Measurements from ENCODE around the gene ACE.
"Not testable (repeated sequence)": the region's sequence is repeated elsewhere in the genome, so short reads cannot be mapped to it uniquely, and the experiment has no call there.

ACE gene

DNA sequence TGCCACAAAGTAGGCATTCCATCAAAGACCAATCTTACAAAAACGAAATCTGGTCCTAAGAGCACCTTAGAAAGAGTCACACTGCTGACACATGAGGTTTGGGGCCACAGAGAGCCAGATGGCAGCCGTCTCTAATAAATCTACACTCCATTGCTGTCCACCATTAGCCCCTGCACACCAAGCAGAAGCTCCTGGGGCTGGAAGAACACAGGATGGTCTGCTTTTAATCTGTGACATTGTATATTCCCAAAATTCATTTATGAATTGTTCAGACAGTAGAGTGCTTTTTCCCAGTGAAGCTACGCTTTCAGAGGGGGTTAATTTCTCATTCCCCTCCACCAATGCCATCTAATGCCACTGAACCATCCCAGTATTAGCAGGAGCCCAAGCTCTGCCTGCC lies 32.4 kb upstream of the ACE start:
- DNase-seq: no peak

DNA sequence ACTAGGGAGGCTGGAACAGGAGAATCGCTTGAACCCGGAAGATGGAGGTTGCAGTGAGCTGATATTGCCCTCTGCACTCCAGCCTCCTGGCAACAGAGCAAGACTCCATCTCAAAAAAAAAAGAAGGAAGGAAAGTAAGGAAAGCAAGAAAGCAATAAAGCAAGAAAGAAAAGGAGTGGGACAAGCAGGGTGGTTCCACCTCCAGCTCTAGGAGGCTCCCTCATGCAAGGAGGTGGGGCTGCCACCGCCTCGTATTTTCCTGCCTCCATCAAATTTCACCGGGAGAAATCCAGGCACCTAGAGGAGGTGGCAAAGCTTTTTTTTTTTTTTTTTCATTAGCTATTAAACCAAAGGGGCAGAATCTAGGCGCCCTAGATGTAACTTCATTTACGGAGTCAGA lies 31.8 kb upstream of the ACE start:
- DNase-seq: peak in 1 of 2 experiments; percentile 32

DNA sequence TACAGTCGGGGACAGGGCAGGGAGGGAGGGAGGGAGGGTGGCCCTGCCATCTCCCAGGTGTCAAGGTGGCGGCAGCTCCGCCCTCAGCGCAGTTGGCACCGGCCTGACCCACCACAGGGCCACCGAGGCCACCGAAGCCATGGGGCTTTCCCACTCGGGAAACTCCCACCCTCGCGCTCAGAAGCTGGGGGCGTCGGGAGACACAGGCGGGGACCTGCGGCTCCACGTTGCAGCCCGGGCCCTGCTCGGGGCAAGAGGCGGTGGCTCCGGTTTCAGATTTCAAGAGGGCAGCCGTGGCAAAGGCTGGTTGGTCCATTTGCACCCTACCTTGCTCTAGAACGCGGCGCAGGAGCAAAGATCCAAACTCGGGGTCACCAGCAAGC lies 31.3 kb upstream of the ACE start:
- DNase-seq: peak; percentile 57 to 65

DNA sequence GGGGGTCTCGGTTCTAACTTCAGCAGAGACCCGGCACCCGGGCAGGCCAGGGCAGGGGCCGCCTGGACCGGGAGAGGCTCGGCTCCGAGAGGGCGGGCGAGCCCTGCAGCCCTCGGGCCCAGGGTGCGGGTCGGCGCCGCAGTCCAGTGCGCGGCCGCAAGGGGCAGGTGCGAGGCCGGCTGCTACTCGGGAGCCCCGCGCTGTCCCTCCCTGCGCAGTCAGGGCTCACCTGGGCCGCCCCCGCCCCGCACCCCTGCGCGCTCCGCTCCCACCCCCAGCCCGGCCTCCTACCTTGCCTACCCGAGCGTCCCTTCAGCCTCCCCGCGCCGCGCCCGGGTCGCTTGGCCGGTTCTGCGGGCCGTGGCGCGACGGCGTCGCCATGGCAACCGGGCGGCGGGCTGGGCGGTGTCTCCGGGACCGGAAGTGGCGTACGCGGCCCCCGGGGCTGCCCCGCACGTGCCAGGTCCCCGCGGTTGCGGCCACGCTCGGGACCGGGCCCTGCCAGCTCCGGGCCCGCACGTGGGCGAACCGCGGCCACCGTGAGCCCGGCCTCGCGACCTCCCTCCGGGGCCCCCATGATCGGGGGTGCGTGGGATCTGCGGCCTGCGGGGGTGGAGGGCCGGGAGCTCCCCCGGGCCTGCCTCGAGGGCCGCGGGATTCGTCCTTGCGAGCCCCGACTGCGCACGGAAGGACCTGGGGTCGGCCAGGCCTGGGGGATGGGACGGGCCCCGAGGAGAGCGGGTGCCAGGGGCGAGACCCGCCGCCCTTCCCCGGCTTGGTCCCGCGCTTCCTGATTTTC lies 30.7 kb upstream of the ACE start, which contains the start of gene CYB561:
TSS of gene CYB561 (minus strand) at position 353 of the 799 bp plus-strand sequence. CDS start 8,759 bp downstream, outside the sequence.
- DNase-seq: peak; percentile 79 to 88

DNA sequence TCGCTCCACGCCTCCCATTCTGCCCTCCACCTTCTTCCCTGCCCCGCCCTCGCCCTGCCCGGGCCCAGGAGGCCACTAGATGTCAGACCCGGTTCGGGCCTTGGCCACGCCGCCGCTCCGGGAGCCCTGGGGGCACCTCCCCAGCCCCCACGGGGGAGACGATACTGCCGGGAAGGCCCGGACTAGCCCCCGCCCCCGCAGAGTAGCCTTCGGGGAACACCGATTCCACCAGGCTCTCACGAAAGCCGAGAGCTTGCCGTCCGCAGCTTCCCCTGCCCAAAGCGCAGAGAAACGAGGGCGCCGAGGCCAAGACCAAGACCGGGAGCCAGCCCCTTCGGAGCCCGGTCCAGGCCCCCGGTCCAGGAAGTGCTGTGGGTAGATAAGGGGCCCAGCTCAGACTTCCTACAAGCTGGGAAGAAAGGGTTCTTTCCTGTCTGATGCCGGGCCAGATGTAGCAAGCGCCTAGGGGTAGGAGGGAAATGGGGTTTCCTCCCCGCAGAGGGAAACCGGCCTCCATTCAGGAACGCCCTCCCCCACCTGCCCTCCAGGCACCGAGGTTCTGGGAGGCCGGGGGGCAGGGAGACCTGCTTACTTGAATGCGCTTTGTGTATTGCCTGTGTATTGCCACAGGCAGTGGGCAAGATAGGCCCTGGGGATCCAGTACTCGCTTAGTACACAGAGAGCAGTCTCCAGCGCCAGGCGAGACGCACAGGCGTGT lies 29.9 kb upstream of the ACE start:
- DNase-seq: peak; percentile 76 to 91

DNA sequence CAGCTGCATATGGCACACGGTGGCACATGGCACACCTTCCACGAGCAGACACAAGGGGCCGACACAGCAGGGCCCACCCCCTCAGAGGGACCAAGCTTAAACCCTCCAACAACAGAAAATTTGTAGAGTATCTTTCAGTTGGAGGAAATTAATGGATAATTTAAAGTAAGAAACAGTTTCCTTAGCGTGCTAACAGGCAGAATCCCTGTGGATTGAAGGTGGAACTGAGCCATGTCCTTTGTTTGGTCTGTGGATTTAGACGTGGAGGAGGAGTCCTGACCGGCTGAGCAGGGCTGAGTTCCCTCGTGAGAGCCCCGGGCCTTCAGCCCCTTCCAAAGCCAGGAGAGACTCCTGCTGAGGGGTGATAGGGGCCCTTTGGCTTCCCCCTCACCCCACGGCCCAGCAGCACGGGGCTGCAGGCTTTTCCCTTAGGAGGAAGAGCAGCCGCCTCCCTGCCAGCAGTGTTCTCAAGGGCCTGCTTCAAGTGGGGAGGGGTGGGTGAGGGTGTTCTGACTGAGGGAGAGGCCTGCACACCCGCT lies 29.3 kb upstream of the ACE start:
- peak; percentile 80 to 89 for DNase-seq

DNA sequence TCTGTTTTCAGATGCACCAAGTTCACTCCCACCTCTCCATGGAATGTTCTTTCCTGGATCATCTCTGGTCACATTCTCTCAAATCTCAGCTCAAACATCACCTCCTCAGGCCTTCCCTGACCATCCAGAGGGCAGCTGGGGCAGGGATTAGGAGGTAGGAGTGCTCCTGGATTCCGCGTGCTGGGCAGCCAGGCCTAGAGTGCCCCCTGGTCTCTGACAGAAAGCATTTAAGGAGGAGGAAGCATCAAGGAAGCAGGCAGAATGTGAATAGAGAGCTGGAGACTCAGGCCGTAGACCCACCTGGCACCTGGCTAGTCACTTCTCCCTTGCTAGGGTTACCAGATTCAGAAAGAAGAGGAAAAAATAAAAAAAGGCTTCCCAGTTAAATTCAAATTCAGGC lies 28.2 kb upstream of the ACE start:
- DNase-seq: no peak

DNA sequence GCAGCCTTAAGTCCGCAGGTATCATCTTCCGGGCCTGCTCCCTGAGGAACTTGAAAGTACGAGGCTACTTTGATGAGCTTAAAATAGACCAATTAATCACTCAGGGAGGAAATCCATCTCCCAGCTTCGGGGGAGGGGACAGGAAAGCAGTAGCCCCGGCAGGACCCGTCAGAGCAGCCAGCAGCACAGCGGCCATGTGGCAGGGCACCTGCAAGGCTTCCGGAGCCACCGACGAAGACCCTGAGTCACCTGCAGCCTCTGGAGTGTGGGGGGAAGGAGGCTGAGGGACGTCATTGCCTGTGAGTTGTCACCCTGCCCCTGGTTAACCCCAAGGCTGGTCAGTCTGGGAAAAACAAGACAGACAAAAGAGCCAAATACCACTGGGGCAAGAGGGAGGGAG lies 26.3 kb upstream of the ACE start:
- no peak for DNase-seq

DNA sequence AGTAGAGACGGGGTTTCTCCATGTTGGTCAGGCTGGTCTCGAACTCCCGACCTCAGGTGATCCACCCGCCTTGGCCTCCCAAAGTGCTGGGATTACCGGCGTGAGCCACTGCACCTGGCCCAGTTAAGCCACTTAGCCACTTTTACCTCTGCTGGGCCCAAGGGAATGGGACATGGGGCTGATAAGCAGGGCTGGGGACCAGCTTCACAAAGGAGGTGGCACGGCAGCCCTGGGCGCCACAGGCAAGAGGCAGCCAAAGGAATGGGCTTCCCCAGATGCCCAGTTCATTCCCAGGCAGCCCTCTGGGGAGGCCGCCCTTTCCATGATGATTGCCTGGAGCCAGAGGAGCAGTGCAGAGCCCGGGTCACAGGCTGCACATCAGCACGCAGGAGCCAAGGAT lies 25.7 kb upstream of the ACE start:
- no peak for DNase-seq

DNA sequence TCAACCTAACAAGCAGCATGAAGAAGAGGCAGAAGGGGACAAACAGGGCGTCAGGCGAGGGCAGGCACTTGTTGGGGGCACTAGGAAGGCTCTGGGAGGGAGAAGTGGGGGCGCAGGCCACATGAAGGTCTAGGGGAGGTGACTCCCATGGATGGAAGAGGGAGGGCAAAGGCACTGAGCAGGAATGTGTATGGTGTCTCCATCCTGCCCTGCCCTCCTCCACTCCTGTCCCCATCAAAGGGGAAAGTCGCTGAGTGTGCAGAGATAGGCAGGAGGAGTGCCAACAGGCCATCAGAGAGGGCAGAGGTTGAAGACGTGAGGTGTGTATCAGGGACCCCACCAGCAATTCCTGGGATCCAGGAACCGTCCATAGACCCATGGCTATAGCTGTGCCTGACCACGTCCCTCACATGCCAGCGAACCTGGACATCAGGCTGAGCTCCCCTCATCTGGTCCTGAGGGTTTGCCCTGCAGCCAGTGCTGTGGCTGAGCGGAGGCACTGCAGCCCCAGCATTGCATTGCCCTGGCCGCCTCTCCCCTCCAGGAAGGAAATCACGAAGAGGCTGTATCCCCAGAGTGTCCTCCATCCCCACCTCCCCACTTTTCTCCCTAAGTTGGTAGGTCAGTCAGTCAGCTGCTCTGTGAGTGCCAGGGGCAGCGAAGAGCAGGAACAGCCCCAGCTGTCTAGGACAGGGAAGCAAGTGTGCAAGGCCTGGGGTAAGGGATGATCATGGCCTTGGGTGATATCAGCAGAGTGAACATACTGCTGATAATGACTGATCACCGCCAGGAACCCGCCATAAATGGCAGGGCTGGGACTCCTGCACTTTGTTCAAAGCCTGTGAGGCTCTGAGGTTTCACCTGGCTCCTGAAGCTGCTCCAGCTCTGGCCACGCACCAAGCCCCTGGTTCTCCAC lies 24.6 kb upstream of the ACE start:
- DNase-seq: no peak

DNA sequence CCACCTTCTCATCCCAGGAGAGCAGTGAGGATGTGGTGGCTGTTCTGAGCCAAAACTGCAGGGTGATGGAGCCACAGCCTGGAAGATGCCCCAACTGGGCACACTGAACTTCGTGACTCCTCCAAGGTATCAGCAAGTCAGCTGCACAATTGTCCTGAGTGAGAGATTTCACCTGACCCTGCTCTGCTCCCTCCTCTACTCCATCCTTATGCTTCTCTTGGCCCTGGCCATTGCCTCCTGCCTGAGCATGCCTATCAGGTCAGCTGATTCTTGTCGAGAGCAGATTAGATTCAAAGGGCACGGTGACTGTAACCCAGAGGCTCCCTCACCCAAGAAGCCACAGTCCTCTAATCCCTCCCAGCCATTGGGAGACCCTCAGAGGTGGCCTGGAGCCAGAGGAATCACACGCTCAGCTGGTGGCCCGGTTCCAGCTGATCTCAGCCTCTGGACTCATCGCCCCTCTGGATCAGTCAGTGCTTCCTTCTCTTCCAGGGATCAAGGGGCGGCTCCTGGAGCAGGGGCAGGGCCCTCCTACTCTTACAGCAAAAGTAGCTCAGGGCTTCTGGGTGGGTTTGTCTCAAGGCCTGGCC lies 23.8 kb upstream of the ACE start:
- no peak for DNase-seq

DNA sequence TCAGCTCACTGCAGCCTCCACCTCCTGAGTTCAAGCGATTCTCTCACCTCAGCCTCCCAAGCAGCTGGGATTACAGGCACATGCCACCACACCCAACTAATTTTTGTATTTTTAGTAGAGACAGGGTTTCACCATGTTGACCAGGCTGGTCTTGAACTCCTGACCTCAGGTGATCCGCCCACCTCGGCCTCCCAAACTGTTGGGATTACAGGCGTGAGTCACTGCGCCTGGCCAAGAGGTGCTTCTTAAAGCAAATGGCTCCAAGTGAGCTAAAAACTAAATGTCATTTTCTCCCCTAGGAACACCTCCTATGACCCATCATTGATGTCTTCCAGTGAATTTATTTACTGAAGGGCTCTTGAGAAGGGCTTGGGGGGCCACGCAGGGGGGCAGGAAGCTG lies 22.5 kb upstream of the ACE start:
- DNase-seq: not testable (repeated sequence)

DNA sequence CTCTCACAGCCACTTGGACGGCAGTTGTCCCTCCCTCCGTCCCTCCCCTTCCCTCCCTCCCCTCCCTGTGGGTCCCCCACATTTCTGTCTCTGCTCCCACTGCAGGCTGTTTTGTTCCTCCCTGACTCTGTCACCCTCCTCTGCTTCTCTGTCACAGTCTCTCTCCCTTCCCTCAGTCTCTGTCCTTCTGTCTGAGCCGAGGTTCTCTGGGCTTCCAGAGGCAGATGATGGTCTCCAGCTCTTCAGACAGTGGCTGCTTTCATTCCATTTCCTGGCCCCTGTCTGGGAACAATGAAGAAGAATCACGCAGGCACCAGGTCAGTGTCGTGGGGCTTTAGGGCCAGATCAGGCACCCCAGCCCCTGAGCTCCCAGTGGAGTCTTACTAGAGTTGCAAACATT lies 21.9 kb upstream of the ACE start:
- no peak for DNase-seq

DNA sequence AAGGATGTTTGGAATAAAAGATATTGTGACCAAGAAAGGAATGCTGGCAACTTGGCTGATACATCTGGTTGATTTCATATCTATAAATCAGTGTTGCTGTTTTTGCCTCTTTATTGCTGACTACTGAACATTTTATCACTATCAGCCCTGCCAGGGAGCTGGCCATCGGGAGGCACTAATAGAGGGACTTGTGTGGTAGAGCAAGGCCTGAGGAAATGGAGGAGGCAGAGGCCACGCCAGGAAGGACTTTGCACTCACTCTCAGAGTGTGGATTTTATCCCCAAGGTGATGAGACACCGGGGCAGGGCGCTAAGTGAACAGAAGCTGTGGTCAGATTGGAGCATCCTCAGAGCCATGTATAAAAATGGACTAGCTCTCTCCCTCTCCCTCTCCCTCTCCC lies 21.4 kb upstream of the ACE start:
- no peak for DNase-seq

DNA sequence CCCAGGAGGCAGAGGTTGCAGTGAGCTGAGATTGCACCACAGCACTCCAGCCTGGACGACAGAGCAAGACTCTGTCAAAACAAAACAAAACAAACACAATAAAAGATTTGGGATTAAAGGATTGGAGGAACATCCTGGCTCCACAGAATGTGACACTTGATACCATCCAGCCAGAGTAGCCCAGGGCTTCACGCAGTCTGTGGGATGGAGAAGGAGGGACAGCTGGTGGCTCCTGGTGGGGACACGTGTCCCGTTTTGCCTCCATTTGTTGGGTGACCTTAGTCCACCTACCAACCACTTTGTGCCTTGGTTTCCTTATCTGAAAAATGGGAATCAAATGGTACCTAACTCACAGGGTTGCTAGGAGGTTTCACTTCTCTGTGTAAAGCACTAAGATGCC lies 18.4 kb upstream of the ACE start:
- no peak for DNase-seq

DNA sequence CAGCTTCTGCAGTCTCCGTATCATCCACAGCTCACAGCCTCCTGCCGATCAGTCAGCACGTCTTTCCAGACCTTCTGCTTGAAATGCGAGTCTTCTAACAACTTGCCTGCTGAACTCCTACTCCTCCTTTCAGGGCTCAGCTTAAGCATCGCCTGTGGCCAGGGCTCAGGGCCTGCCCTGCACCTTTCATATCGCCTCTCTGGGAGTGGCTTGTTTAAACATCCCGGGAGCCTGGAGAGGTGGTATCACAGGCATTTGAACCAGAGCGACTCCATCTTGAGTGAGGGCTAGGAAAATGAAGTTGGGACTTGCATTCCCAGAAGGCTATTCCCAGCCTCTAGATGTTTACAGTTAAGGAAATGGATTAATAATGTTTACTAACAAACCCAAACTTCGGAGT lies 16.8 kb upstream of the ACE start:
- no peak for DNase-seq

DNA sequence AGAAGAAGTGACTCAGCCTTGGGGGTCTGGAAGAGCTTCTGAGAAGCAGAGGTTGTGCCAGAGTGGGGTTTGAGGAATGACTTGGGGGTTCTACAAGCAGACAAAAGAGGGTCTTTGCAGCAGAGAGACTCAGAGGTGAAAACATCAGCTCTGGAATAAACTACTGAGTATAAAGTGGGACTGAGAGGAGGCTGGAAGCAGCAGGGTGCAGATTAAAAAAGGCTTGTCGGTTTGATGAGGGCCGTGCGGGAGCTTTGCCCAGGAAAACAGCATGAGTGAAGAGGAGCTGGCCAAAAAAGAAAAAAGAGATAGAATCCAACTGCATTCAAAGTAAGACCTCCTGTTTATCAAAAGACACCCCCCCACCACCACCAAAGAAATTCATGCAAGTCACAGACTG lies 13.1 kb upstream of the ACE start:
- DNase-seq: no peak

DNA sequence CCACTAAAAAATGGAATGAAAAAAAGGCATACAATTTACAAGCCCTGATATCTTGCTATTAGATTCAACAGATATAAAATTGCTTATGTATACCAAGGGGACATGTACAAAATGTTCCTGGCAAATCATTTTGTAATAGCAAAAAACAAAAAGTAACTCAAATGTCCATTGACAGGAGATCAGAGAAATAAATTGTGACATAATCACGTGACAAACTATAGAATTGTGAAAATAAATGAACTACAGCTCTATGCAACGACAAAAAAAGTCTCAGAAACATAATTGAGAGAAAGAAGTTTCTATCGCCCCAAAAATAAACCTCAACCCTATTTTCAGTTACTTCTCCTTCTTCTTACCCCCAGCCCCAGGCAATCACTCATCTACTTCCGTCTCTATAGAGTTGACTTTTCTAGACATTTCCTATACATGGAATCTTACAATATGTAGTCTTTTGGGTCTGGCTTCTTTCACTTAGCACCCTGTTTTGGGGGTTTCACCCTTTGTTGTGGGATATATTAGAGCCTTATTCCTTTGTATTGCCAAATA lies 12.1 kb upstream of the ACE start:
- DNase-seq: no peak

DNA sequence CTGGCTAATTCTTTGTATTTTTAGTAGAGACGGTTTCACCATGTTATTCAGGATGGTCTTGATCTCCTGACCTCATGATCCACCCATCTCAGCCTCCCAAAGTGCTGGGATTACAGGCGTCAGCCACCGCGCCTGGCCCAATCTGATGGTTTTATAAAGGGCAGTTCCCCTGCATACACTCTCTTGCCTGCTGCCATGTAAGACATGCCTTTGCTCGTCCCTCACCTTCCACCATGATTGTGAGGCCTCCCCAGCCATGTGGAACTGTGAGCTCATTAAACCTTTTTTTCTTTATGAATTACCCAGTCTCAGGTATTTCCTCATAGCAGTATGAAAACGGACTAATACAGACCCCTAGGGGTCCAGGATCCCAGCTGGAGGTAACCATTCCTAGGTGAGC lies 8.8 kb upstream of the ACE start:
- DNase-seq: not testable (repeated sequence)

DNA sequence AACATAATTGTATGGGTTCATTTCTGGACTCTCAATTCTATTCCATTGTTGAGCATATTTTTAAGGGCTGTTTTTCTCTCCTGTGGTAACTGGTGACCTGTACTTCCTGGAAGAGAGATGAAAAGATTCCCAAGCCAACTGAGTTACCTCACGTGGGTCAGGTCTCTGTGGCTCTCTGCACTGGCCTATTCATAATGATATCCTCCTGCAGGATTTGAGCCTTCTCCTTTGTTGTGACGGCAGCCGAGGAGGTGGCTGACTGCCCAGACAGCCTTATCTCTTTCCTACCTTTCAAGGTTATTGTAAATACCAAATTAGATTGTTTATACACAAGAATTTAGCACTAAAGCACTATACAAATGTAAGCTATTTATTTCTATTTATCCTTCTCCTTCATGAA lies 2.7 kb upstream of the ACE start:
- DNase-seq: peak in 1 of 2 experiments; percentile 17

DNA sequence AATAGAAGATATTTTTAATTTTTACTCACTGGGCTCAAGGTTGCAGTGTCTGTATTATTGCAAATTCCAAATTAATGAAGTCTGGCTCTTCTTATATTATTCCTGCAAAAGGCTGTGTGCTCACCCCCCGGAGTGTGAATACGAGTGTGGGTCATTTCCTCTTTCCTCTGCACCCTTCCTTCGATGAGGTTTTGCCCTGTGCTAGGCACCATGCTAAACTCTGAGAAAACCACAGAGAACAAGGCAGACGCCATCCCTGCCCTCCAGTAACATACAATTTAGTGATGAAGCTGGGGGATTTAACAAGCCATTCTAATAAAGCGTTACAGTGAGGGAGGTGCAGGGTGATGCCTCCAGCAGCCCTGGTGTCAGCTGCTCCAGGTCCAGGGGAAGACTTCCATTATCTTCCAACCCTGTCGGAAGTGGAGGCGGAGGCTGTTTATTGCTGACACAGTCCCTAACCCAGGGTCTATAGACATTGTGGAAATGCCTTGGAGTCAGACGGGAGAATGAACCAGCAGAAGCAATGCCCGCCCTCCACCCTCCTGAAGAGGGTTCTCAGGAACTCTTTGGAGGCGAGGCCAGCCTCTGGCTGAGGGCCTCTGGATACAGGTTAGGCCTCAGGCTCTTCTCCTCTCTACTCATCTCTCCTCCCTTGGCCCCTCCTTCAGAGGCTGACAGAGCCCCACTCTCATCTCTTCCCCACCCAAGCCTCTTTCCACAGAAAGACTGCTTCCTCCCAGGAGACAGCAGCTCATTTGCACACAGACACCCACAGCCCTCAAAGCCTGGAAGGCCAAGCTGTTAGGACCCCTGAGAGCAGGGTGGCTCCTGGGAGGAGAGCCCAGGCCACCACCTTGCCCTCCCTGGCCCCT lies 2.0 kb upstream of the ACE start:
- no peak for DNase-seq

Data from NCI-H2081 (cell line).